GM12872 (cell line): ENCODE results near the gene DPP9.

Source experiments
- TF ChIP-seq, protein P1 (sequence below): IDR thresholded peaks from 3 replicates; pipeline ENCODE4 v1.5.1; 2011; ENCODE audit warnings: low read depth, mild to moderate bottlenecking, low read length, moderate library complexity; ENCODE audit not compliant: insufficient read depth

The DPP9 gene

DNA sequence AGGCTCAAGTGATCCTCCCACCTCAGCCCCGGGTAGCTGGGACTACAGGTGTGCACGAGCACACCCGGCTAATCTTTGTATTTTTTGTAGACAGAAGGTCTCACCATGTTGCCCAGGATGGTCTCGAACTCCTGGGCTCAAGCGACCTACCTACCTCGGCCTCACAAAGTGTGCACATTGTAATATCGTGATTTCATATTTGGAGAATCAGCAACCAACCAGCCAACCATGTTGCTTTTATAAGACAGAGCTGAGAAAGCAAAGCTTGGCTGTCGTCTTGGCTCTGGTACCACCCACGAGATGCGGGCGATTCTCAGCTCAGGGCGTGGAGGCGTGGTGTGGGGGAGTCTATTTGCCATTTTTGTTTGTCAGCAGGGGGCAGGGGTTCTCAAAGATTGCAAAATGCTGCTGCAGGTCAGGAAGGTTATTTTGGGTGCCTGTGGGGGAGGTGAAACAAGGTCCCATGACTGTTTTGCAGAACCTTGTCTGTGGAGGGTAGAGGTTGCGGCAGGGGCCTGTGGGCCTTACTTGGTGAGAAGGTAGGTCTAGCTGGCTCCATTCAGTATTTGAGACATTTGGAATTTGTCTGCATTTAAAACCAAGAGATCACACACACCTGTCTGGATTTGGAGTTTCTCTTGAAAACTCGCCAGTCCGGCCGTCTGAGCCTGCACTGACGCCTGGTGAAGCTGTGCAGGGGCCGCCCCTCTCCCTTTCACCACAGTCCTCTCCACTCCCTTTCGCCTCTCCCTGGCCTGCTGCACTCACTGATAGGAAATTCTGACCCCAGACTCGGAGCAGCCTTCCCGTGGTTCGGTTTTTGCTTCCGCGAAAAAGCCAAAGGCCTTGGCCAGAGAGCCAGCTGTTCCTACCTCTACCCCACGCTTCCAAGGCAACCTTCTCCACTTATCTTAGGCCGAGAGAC, 68.9 kb downstream of the DPP9 start:
- TF ChIP-seq, protein P1, sequence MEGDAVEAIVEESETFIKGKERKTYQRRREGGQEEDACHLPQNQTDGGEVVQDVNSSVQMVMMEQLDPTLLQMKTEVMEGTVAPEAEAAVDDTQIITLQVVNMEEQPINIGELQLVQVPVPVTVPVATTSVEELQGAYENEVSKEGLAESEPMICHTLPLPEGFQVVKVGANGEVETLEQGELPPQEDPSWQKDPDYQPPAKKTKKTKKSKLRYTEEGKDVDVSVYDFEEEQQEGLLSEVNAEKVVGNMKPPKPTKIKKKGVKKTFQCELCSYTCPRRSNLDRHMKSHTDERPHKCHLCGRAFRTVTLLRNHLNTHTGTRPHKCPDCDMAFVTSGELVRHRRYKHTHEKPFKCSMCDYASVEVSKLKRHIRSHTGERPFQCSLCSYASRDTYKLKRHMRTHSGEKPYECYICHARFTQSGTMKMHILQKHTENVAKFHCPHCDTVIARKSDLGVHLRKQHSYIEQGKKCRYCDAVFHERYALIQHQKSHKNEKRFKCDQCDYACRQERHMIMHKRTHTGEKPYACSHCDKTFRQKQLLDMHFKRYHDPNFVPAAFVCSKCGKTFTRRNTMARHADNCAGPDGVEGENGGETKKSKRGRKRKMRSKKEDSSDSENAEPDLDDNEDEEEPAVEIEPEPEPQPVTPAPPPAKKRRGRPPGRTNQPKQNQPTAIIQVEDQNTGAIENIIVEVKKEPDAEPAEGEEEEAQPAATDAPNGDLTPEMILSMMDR, result no peak

DNA sequence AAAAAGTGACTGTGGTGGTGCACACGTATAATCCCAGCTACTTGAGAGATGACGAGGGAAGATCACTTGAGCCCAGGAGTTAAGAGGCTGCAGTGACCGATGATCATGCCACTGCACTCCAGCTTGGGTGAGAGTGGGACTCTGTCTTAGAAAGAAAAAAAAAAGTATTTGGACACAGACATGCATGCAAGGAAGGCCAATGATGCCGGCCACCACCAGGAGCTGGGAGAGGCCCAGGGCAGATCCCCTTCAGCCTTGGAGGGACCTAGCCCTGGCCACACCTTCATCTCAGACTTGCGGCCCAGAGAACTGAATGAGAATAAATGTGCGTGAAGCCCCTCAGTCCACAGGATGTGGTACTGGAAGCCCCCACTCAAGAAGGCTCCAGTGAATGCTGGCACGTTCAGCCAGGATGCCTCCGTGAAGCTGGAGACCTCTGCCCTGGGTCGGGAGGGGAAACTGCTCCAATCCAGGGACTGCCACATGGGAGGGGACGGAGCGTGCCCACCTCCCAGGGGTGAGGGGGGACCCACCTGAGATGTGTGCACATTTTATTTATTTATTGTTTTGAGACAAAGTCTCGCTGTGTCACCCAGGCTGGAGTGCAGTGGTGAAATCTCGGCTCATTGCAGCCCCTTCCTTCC, 69.7 kb downstream of the DPP9 start:
- TF ChIP-seq, protein P1, result no peak

DNA sequence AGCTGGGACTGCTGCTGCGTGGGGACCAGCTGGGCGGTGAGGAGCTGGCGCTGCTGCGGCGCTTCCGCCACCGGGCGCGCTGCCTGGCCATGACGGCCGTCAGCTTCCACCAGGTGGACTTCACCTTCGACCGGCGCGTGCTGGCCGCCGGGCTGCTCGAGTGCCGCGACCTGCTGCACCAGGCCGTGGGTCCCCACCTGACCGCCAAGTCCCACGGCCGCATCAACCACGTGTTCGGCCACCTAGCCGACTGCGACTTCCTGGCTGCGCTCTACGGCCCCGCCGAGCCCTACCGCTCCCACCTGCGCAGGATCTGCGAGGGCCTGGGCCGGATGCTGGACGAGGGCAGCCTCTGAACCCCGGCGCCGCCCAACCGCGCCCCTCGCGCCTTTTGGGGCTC, 71.6 kb downstream of the DPP9 start:
- TF ChIP-seq, protein P1, result no peak

DNA sequence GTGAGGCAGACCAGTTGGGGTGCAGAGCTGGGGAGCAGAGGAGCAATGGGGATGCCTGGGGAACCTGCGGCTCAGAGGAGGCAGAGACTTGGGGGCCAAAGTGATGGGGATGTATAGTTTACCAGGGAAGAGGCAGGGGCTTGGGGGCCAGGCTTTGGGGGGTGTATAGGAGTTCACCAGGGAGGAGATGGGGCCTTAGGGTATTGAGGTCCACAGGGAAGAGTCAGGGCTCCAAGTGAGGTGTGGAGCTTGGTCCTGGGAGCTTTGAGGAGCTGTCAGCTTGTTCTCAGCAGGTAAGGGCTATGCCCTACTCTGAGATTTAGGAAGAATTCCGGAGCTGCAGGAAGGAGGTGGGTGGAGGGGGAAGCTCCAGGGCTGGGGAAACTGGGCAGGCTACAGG, 73.5 kb downstream of the DPP9 start:
- TF ChIP-seq, protein P1, result no peak

DNA sequence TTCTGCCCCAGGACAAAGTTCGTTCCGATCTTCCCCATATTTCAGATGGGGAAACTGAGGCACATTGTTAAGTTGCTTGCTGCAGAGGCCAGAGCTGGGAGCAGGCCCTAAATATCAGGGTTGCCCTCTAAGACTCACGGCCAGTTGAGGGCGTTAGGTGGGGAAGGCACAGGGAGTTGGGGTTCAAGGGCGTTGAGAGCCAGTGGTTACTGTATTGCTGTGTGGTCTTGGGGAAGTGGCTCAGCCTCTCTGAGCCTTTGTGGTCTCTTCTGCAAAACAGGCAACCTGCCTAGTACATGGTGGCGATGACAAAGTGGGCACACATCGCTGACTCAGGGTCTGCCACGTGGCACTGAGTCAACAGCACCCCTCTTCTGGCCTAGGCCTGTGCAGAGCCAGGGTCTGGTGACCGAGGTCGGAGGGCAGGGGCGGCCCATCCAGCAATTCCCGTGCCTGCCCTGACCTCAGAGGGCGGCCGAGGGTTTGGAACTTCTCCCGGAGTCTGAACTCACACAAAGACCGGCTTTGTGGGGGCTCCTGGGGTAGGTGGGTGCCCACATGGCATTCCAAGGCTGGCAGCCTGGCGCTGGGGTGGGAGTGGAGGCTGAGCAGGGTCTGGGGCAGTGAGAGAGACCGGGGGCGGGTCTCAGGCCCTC, 74.1 kb downstream of the DPP9 start:
- TF ChIP-seq, protein P1, result no peak

DNA sequence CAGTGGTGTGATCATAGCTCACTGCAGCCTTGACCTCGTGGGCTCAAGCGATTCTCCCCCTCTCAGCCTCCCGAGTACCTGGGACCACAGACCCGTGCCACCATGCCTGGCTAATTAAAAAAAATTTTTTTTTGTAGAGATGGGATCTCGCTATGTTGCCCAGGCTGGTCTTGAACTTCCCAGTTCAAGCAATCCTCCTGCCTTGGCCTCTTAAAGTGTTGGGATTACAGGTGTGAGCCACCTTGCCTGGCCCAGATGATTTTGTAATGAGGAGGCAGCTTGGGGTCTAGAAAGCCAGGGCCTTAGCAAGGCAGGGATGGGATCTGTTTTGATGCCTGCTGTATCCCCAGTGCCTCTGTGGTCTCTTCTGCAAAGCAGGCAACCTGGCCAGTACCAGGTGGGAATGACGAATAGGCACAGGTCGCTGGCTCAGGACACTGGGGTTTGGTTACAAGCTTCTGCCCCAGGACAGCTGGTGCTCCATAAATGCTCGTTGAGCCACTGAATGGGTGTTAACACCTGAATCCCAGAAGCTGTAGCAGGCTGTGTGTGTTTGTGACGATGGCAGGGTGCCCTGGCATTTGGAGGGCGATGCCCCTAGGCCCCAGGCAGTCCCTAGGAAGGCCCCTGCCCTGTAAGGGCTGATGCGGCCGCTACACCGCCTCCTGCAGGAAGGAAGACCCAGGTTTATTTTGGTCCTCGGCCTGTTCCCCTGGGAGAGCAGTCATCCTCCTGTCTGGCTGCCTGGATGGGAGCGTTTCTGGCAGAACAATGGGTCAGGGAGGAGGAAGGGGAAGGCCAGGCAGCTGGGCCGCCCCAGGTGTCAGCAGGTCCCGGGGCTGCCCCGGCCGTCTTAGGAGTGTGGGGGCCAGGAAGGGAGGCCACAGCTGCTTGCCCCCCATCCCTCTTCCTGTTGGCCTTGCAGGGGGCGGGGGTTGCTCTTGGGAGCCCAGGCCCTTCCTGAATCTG, 75.7 kb downstream of the DPP9 start:
- TF ChIP-seq, protein P1, result no peak

DNA sequence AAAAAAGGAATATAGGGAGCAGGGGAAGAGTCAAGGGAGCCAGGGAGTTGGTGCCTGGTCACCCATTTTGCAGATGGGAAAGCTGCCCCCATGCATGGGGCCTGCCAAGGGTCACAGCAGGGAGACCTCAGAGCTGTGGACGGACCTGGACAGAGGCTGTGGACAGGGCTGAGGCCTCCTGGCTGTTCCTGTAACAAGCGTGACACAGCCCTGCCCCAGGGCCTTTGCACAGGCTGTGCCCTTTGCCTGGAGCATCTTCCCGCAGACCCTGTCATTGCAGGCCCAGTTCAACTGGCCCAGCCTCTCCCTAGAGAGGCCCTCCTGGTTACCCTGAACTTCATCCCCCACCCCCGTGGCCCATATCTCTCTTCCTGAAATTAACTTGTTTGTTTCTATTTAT, 77.9 kb downstream of the DPP9 start:
- TF ChIP-seq, protein P1, result no peak
